Fibroblast of peridontal ligament (primary cell): ENCODE results near the gene FOXG1.
A peak's percentile ranks its signal among the peaks of the same experiment; 100 is the strongest.

Source experiments
- DNase-seq: peaks from one replicate; pipeline ENCODE4 v3.0.0-alpha.2; 2010; ENCODE audit errors: extremely low read depth

FOXG1 gene

GRCh38 chr14:28761438-28762291 is 4.9 kb upstream of the FOXG1 start:
- no peak for DNase-seq

GRCh38 chr14:28762303-28762954 is 4.2 kb upstream of the FOXG1 start:
- DNase-seq = no peak

- DNase-seq = no peak
Measured at GRCh38 chr14:28762955-28763326, 3.6 kb upstream of the FOXG1 start.

- no peak for DNase-seq
Measured at GRCh38 chr14:28763751-28764256, 2.8 kb upstream of the FOXG1 start.

- DNase-seq = no peak
Measured at GRCh38 chr14:28764257-28765160, 2.1 kb upstream of the FOXG1 start.

GRCh38 chr14:28765169-28765830 is 1.3 kb upstream of the FOXG1 start:
- no peak for DNase-seq

- no peak for DNase-seq
Measured at GRCh38 chr14:28765831-28766468, 637 bp upstream of the FOXG1 start.

- DNase-seq = no peak
Measured at GRCh38 chr14:28767030-28767852, 654 bp downstream of the FOXG1 start.

- DNase-seq = no peak
Measured at GRCh38 chr14:28767853-28768741, 1.5 kb downstream of the FOXG1 start.

GRCh38 chr14:28769276-28769880 is 2.8 kb downstream of the FOXG1 start:
- DNase-seq = no peak

GRCh38 chr14:28770061-28770460 is 3.5 kb downstream of the FOXG1 start:
- no peak for DNase-seq

- DNase-seq = no peak
Measured at GRCh38 chr14:28770630-28771029, 4.0 kb downstream of the FOXG1 start.

GRCh38 chr14:28771168-28771567 is 4.6 kb downstream of the FOXG1 start:
- no peak for DNase-seq

GRCh38 chr14:28772613-28773012 is 6.0 kb downstream of the FOXG1 start:
- DNase-seq = no peak

GRCh38 chr14:28773176-28773575 is 6.6 kb downstream of the FOXG1 start:
- DNase-seq = no peak

GRCh38 chr14:28773861-28774691 is 7.5 kb downstream of the FOXG1 start:
- DNase-seq = peak; percentile 59
